Stimulated activated memory B cell treated with anti-CD40 and anti-IgM and Interleukin-4, amounts not matched to agents 10 μg/mL and 1 μg/mL and 100 μg/mL, for 72 hours (primary cell): Measurements from ENCODE around the gene CTNNAL1.

Experiments used
- ATAC-seq: fragments of 150-1000 bp; cut with Tn5 transposase; 2 replicates; pipeline ENCODE4 v1.10.0; 2021
- H3K27ac Mint-ChIP-seq: one replicate; pipeline ENCODE4 v1.8.0; 2022; ENCODE audit warnings: mild to moderate bottlenecking, mixed read lengths
- H3K27me3 Mint-ChIP-seq: one replicate; pipeline ENCODE4 v1.8.0; 2022; ENCODE audit warnings: mixed read lengths
- H3K36me3 Mint-ChIP-seq: one replicate; pipeline ENCODE4 v1.8.0; 2022; ENCODE audit warnings: mixed read lengths
- H3K4me1 Mint-ChIP-seq: one replicate; pipeline ENCODE4 v1.8.0; 2022; ENCODE audit warnings: mixed read lengths
- H3K4me3 Mint-ChIP-seq: one replicate; pipeline ENCODE4 v1.8.0; 2022; ENCODE audit warnings: mild to moderate bottlenecking, moderate library complexity, mixed read lengths
- H3K9me3 Mint-ChIP-seq: one replicate; pipeline ENCODE4 v1.8.0; 2022; ENCODE audit warnings: mixed read lengths

The CTNNAL1 gene

GRCh38 chr9:109035684-109036423, 22.6 kb upstream of the CTNNAL1 start:
- H3K36me3 Mint-ChIP-seq = peaks cover 59% of the 10 kb centered on the region

GRCh38 chr9:109033941-109034700, 20.8 kb upstream of the CTNNAL1 start:
- no peaks in the 10 kb centered on the region for H3K27me3 Mint-ChIP-seq
- H3K4me3 Mint-ChIP-seq = no peak overlapping the region
- no peak for ATAC-seq
- no peaks in the 10 kb centered on the region for H3K9me3 Mint-ChIP-seq
- peaks cover 57% of the 10 kb centered on the region for H3K36me3 Mint-ChIP-seq
- H3K27ac Mint-ChIP-seq = no peak overlapping the region
- H3K4me1 Mint-ChIP-seq = no peaks in the 10 kb centered on the region

More at GRCh38 chr9:109035684-109036423, 22.6 kb upstream of the CTNNAL1 start:
- Mint-ChIP-seq H3K27ac (no peak overlapping the region), H3K4me3 (no peak overlapping the region), H3K27me3 (no peaks in the 10 kb centered on the region), H3K9me3 (no peaks in the 10 kb centered on the region), H3K4me1 (no peaks in the 10 kb centered on the region)
- ATAC-seq = no peak

GRCh38 chr9:109031241-109031640, 17.9 kb upstream of the CTNNAL1 start:
- H3K4me1 Mint-ChIP-seq = no peaks in the 10 kb centered on the region
- H3K36me3 Mint-ChIP-seq = peaks cover 43% of the 10 kb centered on the region
- H3K27me3 Mint-ChIP-seq = no peaks in the 10 kb centered on the region
- no peak overlapping the region for H3K4me3 Mint-ChIP-seq
- no peak for ATAC-seq
- no peak overlapping the region for H3K27ac Mint-ChIP-seq
- H3K9me3 Mint-ChIP-seq = no peaks in the 10 kb centered on the region

GRCh38 chr9:109030426-109030825, 17.1 kb upstream of the CTNNAL1 start:
- H3K4me1 Mint-ChIP-seq = no peaks in the 10 kb centered on the region
- H3K27ac Mint-ChIP-seq = no peak overlapping the region
- peaks cover 47% of the 10 kb centered on the region for H3K36me3 Mint-ChIP-seq
- no peak for ATAC-seq
- no peaks in the 10 kb centered on the region for H3K27me3 Mint-ChIP-seq
- no peaks in the 10 kb centered on the region for H3K9me3 Mint-ChIP-seq
- no peak overlapping the region for H3K4me3 Mint-ChIP-seq

- ATAC-seq = no peak
- H3K4me3 Mint-ChIP-seq = no peak overlapping the region
- peaks cover 51% of the 10 kb centered on the region for H3K36me3 Mint-ChIP-seq
- H3K27ac Mint-ChIP-seq = no peak overlapping the region
- no peaks in the 10 kb centered on the region for H3K9me3 Mint-ChIP-seq
- H3K4me1 Mint-ChIP-seq = peaks cover 6% of the 10 kb centered on the region
- no peaks in the 10 kb centered on the region for H3K27me3 Mint-ChIP-seq
Measured at GRCh38 chr9:109028457-109028856, 15.2 kb upstream of the CTNNAL1 start.

- Mint-ChIP-seq H3K27me3 (no peaks in the 10 kb centered on the region), H3K27ac (no peak overlapping the region), H3K36me3 (peaks cover 51% of the 10 kb centered on the region), H3K4me3 (no peak overlapping the region), H3K9me3 (no peaks in the 10 kb centered on the region), H3K4me1 (peaks cover 6% of the 10 kb centered on the region)
- ATAC-seq = no peak
Measured at GRCh38 chr9:109027176-109027575, 13.9 kb upstream of the CTNNAL1 start.

GRCh38 chr9:109026306-109026705, 13.0 kb upstream of the CTNNAL1 start:
- peaks cover 6% of the 10 kb centered on the region for H3K4me1 Mint-ChIP-seq
- ATAC-seq = no peak
- H3K9me3 Mint-ChIP-seq = no peaks in the 10 kb centered on the region
- H3K27me3 Mint-ChIP-seq = no peaks in the 10 kb centered on the region
- no peak overlapping the region for H3K27ac Mint-ChIP-seq
- H3K4me3 Mint-ChIP-seq = no peak overlapping the region
- H3K36me3 Mint-ChIP-seq = peaks cover 42% of the 10 kb centered on the region

GRCh38 chr9:109022873-109023272, 9.6 kb upstream of the CTNNAL1 start:
- Mint-ChIP-seq H3K27ac (no peak overlapping the region), H3K27me3 (no peaks in the 10 kb centered on the region), H3K9me3 (no peaks in the 10 kb centered on the region), H3K4me1 (peaks cover 7% of the 10 kb centered on the region), H3K4me3 (no peak overlapping the region), H3K36me3 (peaks cover 42% of the 10 kb centered on the region)
- ATAC-seq = no peak

- peaks cover 20% of the 10 kb centered on the region for H3K4me1 Mint-ChIP-seq
- no peaks in the 10 kb centered on the region for H3K9me3 Mint-ChIP-seq
- no peak for ATAC-seq
- H3K4me3 Mint-ChIP-seq = no peak overlapping the region
- H3K27me3 Mint-ChIP-seq = no peaks in the 10 kb centered on the region
- H3K27ac Mint-ChIP-seq = no peak overlapping the region
- peaks cover 34% of the 10 kb centered on the region for H3K36me3 Mint-ChIP-seq
Measured at GRCh38 chr9:109020581-109021511, 7.5 kb upstream of the CTNNAL1 start.

- ATAC-seq = no peak
- Mint-ChIP-seq H3K4me3 (no peak overlapping the region), H3K27me3 (no peaks in the 10 kb centered on the region), H3K4me1 (peaks cover 22% of the 10 kb centered on the region), H3K27ac (no peak overlapping the region), H3K9me3 (no peaks in the 10 kb centered on the region), H3K36me3 (peaks cover 31% of the 10 kb centered on the region)
Measured at GRCh38 chr9:109020113-109020512, 6.8 kb upstream of the CTNNAL1 start.

- Mint-ChIP-seq H3K27ac (no peak overlapping the region), H3K4me1 (peaks cover 16% of the 10 kb centered on the region), H3K27me3 (no peaks in the 10 kb centered on the region), H3K4me3 (no peak overlapping the region), H3K9me3 (no peaks in the 10 kb centered on the region), H3K36me3 (peaks cover 24% of the 10 kb centered on the region)
- ATAC-seq = no peak
Measured at GRCh38 chr9:109019420-109019819, 6.1 kb upstream of the CTNNAL1 start.

GRCh38 chr9:109017493-109017892, 4.2 kb upstream of the CTNNAL1 start:
- Mint-ChIP-seq H3K27ac (no peak overlapping the region), H3K36me3 (peaks cover 12% of the 10 kb centered on the region), H3K9me3 (no peaks in the 10 kb centered on the region), H3K27me3 (no peaks in the 10 kb centered on the region), H3K4me1 (peaks cover 26% of the 10 kb centered on the region), H3K4me3 (no peak overlapping the region)
- peak; percentile 60 for ATAC-seq

GRCh38 chr9:109017061-109017460, 3.8 kb upstream of the CTNNAL1 start:
- Mint-ChIP-seq H3K9me3 (no peaks in the 10 kb centered on the region), H3K4me1 (peaks cover 31% of the 10 kb centered on the region), H3K27me3 (no peaks in the 10 kb centered on the region), H3K4me3 (no peak overlapping the region), H3K27ac (no peak overlapping the region), H3K36me3 (peaks cover 12% of the 10 kb centered on the region)
- no peak for ATAC-seq

GRCh38 chr9:109016132-109016531, 2.8 kb upstream of the CTNNAL1 start:
- H3K9me3 Mint-ChIP-seq = no peaks in the 10 kb centered on the region
- no peak overlapping the region for H3K27ac Mint-ChIP-seq
- peaks cover 40% of the 10 kb centered on the region for H3K4me1 Mint-ChIP-seq

GRCh38 chr9:109014608-109015280, 1.4 kb upstream of the CTNNAL1 start:
- Mint-ChIP-seq H3K4me1 (peaks cover 43% of the 10 kb centered on the region), H3K4me3 (no peak overlapping the region), H3K27me3 (peaks cover 14% of the 10 kb centered on the region), H3K9me3 (no peaks in the 10 kb centered on the region), H3K27ac (no peak overlapping the region), H3K36me3 (peaks cover 10% of the 10 kb centered on the region)
- ATAC-seq = no peak

More at GRCh38 chr9:109016132-109016531, 2.8 kb upstream of the CTNNAL1 start:
- peaks cover 9% of the 10 kb centered on the region for H3K27me3 Mint-ChIP-seq
- H3K36me3 Mint-ChIP-seq = peaks cover 12% of the 10 kb centered on the region
- ATAC-seq = no peak
- no peak overlapping the region for H3K4me3 Mint-ChIP-seq
